Measurements from ENCODE around the gene ZNF576. TPM values are rescaled to one million over a fixed set of nuclear protein-coding genes. Genes with fewer than 3 reads are reported as not detected.

Gene ZNF576
- total and polyA plus RNA-seq, 9 of the 15 experiments (the other 6 are each of a cell fraction or from before 2014, with no cell fraction given), result 6.8 to 18.2 (median 12.2) TPM

- no peak for TF ChIP-seq AFF1 (IDR thresholded peaks at IDR 0.05; ENCODE audit: low read depth in 1 of 2, partially characterized antibody in 2 of 2)
- no peak for TF ChIP-seq MECOM (CRISPR knock-in tag; IDR thresholded peaks at IDR 0.05)
- no peak for TF ChIP-seq CBFB (CRISPR knock-in tag; IDR thresholded peaks at IDR 0.05)
- TF ChIP-seq ZFP36 (IDR thresholded peaks at IDR 0.05; ENCODE audit: low read depth, low read length, partially characterized antibody), result no peak
- TF ChIP-seq ARID2 (IDR thresholded peaks at IDR 0.05), result no peak
- TF ChIP-seq JUN (IDR thresholded peaks at IDR 0.05; ENCODE audit: borderline replicate concordance, low read depth, low read length), result no peak
- TF ChIP-seq JUN (CRISPR knock-in tag; IDR thresholded peaks at IDR 0.05; ENCODE audit: borderline replicate concordance), result no peak
- TF ChIP-seq, protein P1, sequence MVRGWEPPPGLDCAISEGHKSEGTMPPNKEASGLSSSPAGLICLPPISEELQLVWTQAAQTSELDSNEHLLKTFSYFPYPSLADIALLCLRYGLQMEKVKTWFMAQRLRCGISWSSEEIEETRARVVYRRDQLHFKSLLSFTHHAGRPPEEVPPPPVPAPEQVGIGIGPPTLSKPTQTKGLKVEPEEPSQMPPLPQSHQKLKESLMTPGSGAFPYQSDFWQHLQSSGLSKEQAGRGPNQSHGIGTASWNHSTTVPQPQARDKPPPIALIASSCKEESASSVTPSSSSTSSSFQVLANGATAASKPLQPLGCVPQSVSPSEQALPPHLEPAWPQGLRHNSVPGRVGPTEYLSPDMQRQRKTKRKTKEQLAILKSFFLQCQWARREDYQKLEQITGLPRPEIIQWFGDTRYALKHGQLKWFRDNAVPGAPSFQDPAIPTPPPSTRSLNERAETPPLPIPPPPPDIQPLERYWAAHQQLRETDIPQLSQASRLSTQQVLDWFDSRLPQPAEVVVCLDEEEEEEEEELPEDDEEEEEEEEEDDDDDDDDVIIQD (CRISPR knock-in tag; IDR thresholded peaks at IDR 0.05), result no peak
- no peak for TF ChIP-seq ZHX1 (conservative IDR thresholded peaks at IDR 0.05; ENCODE audit: low read length)
- no peak for TF ChIP-seq TFAM (CRISPR knock-in tag; conservative IDR thresholded peaks at IDR 0.05)
Observed at GRCh38 chr19:43628646-43629326, 32.4 kb downstream of the ZNF576 start (continued).
